IMR-90 (cell line): Measurements from ENCODE around the gene ARHGAP5. TPM values are rescaled to one million over a fixed set of nuclear protein-coding genes. Genes with fewer than 3 reads are reported as not detected.

Source experiments
- ATAC-seq: fragments of 200-7000 bp; cut with Tn5 transposase; 2 replicates; pipeline ENCODE4 v1.9.1; 2020; ENCODE audit warnings: low read depth, mild to moderate bottlenecking, moderate library complexity
- BruUV-seq: library from RNA; stranded (reverse); fragments of 400-500 nt; replicated peaks from 2 replicates; lab custom pipeline; 2021; lab: Mats Ljungman, UMichigan
- CTCF ChIA-PET: fragments of 300-600 bp; formaldehyde crosslinking; extraction: SDS; loops from one replicate; lab custom pipeline; 2021; ENCODE audit warnings: antibody characterized with exemption; lab: Yijun Ruan, JAX
- POLR2A ChIA-PET: fragments of 300-600 bp; sonication (Branson Sonifier 250); formaldehyde crosslinking; loops from one replicate; lab custom pipeline; 2022; ENCODE audit warnings: antibody characterized with exemption; ENCODE audit not compliant: unreplicated experiment; lab: Charles Lee
- DNase-seq: peaks from one replicate; pipeline ENCODE4 v3.0.0; 2013
- H2AFZ ChIP-seq: replicated peaks from 2 replicates; pipeline ENCODE3; 2013; ENCODE audit warnings: low read length, mild to moderate bottlenecking; ENCODE audit not compliant: poor library complexity
- H2AK5ac ChIP-seq: 2 replicates; pipeline ENCODE4 v1.6.1; 2013; ENCODE audit warnings: low read depth, low read length, inconsistent platforms
- H2AK9ac ChIP-seq: replicated peaks from 2 replicates; pipeline ENCODE3; 2013; ENCODE audit warnings: mild to moderate bottlenecking, low read depth, low read length, moderate library complexity; ENCODE audit not compliant: poor library complexity
- H2BK120ac ChIP-seq: 2 replicates; pipeline ENCODE4 v1.6.1; 2013; ENCODE audit warnings: low read depth, low read length, inconsistent platforms
- H2BK15ac ChIP-seq: 3 replicates; pipeline ENCODE4 v1.6.1; 2013; ENCODE audit warnings: low read depth, low read length, inconsistent platforms
- H2BK20ac ChIP-seq: 2 replicates; pipeline ENCODE4 v1.6.1; 2013; ENCODE audit warnings: low read depth, mild to moderate bottlenecking, inconsistent platforms, low read length, moderate library complexity
- H2BK5ac ChIP-seq: 2 replicates; pipeline ENCODE4 v1.6.1; 2013; ENCODE audit warnings: mild to moderate bottlenecking, low read depth, low read length, inconsistent platforms; ENCODE audit not compliant: poor library complexity, severe bottlenecking
- H3K14ac ChIP-seq: replicated peaks from 2 replicates; pipeline ENCODE4 v1.6.1; 2013; ENCODE audit warnings: low read depth, low read length, inconsistent platforms
- H3K18ac ChIP-seq: 2 replicates; pipeline ENCODE4 v1.6.1; 2013; ENCODE audit warnings: low read depth, low read length, control low read depth
- H3K23ac ChIP-seq: 2 replicates; pipeline ENCODE4 v1.6.1; 2013; ENCODE audit warnings: low read depth, low read length, inconsistent platforms
- H3K27ac ChIP-seq: 2 replicates; pipeline ENCODE4 v1.5.1; 2013; ENCODE audit warnings: mild to moderate bottlenecking, control low read depth, low read length; ENCODE audit not compliant: insufficient read depth
- H3K27me3 ChIP-seq: 2 replicates; pipeline ENCODE4 v1.6.1; 2013; ENCODE audit warnings: low read length; ENCODE audit not compliant: control insufficient read depth, insufficient read depth
- H3K36me3 ChIP-seq: 2 replicates; pipeline ENCODE4 v1.6.1; 2013; ENCODE audit warnings: low read length, mixed read lengths; ENCODE audit not compliant: control insufficient read depth, insufficient read depth
- H3K4ac ChIP-seq: 2 replicates; pipeline ENCODE4 v1.6.1; 2013; ENCODE audit warnings: low read depth, low read length, inconsistent platforms
- H3K4me1 ChIP-seq: 2 replicates; pipeline ENCODE4 v1.6.1; 2013; ENCODE audit warnings: low read length, mixed read lengths; ENCODE audit not compliant: control insufficient read depth, insufficient read depth
- H3K4me2 ChIP-seq: 2 replicates; pipeline ENCODE4 v1.6.1; 2013; ENCODE audit warnings: low read depth, mild to moderate bottlenecking, control low read depth, low read length, moderate library complexity
- H3K4me3 ChIP-seq: 2 replicates; pipeline ENCODE4 v1.5.1; 2013; ENCODE audit warnings: low read depth, mild to moderate bottlenecking, control low read depth, low read length, moderate library complexity; ENCODE audit not compliant: insufficient read depth
- H3K56ac ChIP-seq: 2 replicates; pipeline ENCODE4 v1.6.1; 2013; ENCODE audit warnings: low read length, inconsistent platforms; ENCODE audit not compliant: insufficient read depth; ENCODE audit errors: extremely low read depth
- H3K79me1 ChIP-seq, 2 experiments: 2 replicates each; pipeline ENCODE4 v1.6.1; 2013; ENCODE audit warnings: low read length in 2 of 2, inconsistent platforms in 1 of 2, low read depth in 1 of 2
- H3K9ac ChIP-seq: 2 replicates; pipeline ENCODE4 v1.6.1; 2013; ENCODE audit warnings: low read depth, low read length, control low read depth
- H3K9me1 ChIP-seq: 2 replicates; pipeline ENCODE4 v1.6.1; 2013; ENCODE audit warnings: low read length, inconsistent platforms; ENCODE audit not compliant: insufficient read depth
- H3K9me3 ChIP-seq: 2 replicates; pipeline ENCODE4 v1.6.1; 2013; ENCODE audit warnings: low read length; ENCODE audit not compliant: control insufficient read depth, insufficient read depth
- H4K20me1 ChIP-seq: 2 replicates; pipeline ENCODE4 v1.6.1; 2013; ENCODE audit warnings: low read length, inconsistent platforms; ENCODE audit not compliant: insufficient read depth
- H4K5ac ChIP-seq: 2 replicates; pipeline ENCODE4 v1.6.1; 2013; ENCODE audit warnings: mild to moderate bottlenecking, low read depth, low read length, control low read depth
- H4K8ac ChIP-seq, 2 experiments: 2 replicates each; pipeline ENCODE4 v1.6.1; 2013; ENCODE audit warnings: low read depth in 2 of 2, low read length in 2 of 2, control low read depth in 1 of 2, inconsistent platforms in 1 of 2
- H4K91ac ChIP-seq: 2 replicates; pipeline ENCODE4 v1.6.1; 2013; ENCODE audit warnings: low read depth, low read length, inconsistent platforms; ENCODE audit not compliant: insufficient read depth
- BHLHE40 ChIP-seq: fragments of 150-350 bp; IDR thresholded peaks from 2 replicates; pipeline ENCODE4 v1.6.1; 2016; ENCODE audit warnings: mild to moderate bottlenecking, low read depth, low read length
- CHD1 ChIP-seq: IDR thresholded peaks from 2 replicates; pipeline ENCODE4 v1.6.1; 2012; ENCODE audit warnings: low read depth, low read length, improper control_type of control experiment
- FOS ChIP-seq: fragments of 150-350 bp; IDR thresholded peaks from 2 replicates; pipeline ENCODE4 v1.6.1; 2016; ENCODE audit warnings: low read depth, low read length
- MAZ ChIP-seq: IDR thresholded peaks from 2 replicates; pipeline ENCODE4 v1.6.1; 2012; ENCODE audit warnings: low read depth, mild to moderate bottlenecking, low read length, improper control_type of control experiment, moderate library complexity, borderline replicate concordance
- POLR2A ChIP-seq: IDR thresholded peaks from 2 replicates; pipeline ENCODE4 v1.6.1; 2012; ENCODE audit warnings: mild to moderate bottlenecking, low read depth, low read length
- RFX5 ChIP-seq: IDR thresholded peaks from 2 replicates; pipeline ENCODE4 v1.8.0; 2012; ENCODE audit warnings: low read depth, mild to moderate bottlenecking, low read length, moderate library complexity
- SMC3 ChIP-seq: fragments of 150-350 bp; IDR thresholded peaks from 2 replicates; pipeline ENCODE4 v1.6.1; 2016; ENCODE audit warnings: low read depth, mild to moderate bottlenecking, antibody characterized with exemption, low read length, moderate library complexity
- WGBS, 2 experiments: methylation state at CpG; one replicate each; pipeline versions ENCODE4 v1.1.5 to v1.1.7; 2013; ENCODE audit warnings: missing lambda C conversion rate in 2 of 2; ENCODE audit not compliant: insufficient read length in 1 of 2; ENCODE audit errors: extremely low coverage in 2 of 2; 5-methylcytosine and 5-hydroxymethylcytosine counted together
- dilution Hi-C: fragments of 300-500 bp; cut with HindIII; formaldehyde crosslinking; loops from one replicate; pipeline ENCODE4 v1.14.3; 2018; ENCODE audit warnings: low sequenced_read_pairs; ENCODE audit not compliant: unreplicated experiment
- in situ Hi-C: fragments of 300-500 bp; cut with MboI; formaldehyde crosslinking; loops from 3 replicates; pipeline ENCODE4 v1.14.3; 2019; ENCODE audit warnings: low sequenced_read_pairs, inconsistent platforms, mixed read lengths
- intact Hi-C: fragments of 100-400 bp; cut with micrococcal nuclease; formaldehyde crosslinking; loops from 2 replicates; pipeline ENCODE4 v1.10.0; 2022
- polyA plus RNA-seq, 3 experiments: library from polyadenylated mRNA; depleted of rRNA; stranded (reverse); fragments of >200 nt; gene quantifications; 2 replicates each; pipeline ENCODE4 v1.2.3, GENCODE V29; 2012; ENCODE audit warnings: low replicate concordance in 1 of 3
- total RNA-seq: library from RNA; depleted of rRNA; stranded (reverse); fragments of >200 nt; gene quantifications from 2 replicates; pipeline ENCODE4 v1.2.3, GENCODE V29; 2012
- TF ChIP-seq, protein P1 (sequence below): fragments of 150-350 bp; IDR thresholded peaks from 2 replicates; pipeline ENCODE4 v1.6.1; 2016; ENCODE audit warnings: low read depth, mild to moderate bottlenecking, low read length, moderate library complexity, borderline replicate concordance

Gene ARHGAP5
- total and polyA plus RNA-seq, 2 of the 4 experiments (the other 2 are of a cell fraction), result 7.4 to 45.3 TPM

DNA sequence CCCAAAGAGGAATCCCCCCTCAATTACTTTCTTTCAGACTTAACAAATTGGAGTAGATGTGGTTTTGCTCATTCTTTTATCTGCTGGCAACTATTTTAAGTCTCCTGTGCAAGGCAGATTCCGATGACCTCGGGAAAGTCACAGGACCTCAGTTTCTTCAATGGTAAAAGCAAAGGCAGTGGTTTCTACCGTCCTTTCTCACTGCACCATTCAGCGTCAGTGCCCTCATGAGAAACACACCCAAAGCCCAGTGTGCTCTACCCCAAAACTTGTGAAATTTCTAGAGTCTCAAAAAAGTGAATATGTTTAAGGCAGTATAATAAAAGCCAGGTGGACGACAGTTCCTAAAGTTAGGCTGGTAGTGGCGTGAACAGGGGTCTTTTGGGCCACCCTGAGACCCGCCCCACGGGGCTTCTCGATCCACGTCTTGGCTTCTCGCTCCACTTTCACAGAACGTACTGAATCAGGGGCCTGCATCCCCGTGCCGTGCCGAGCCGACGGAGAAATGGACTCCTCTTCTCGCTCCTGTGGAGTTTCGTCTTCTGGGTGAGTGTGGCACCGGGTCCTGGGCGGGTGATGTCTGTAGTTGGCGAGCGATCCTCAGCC is 1.3 kb upstream of the ARHGAP5 start:
- dilution Hi-C loops, result no loop called here

More for the DNA sequence above, 1.3 kb upstream of the ARHGAP5 start:
- Histone ChIP-seq H3K9ac (peak overlapping the region; percentile 76), H3K23ac (peak overlapping the region; percentile 90), H3K9me1 (no peaks in the 10 kb centered on the region), H2AK9ac (peak overlapping the region; percentile 32), H3K79me1 (peaks cover 6 to 10% of the 10 kb centered on the region in 2 experiments; a peak in 3 of 4 replicates), H3K36me3 (no peaks in the 10 kb centered on the region), H3K27me3 (no peaks in the 10 kb centered on the region), H3K14ac (peak overlapping the region; percentile 87), H4K20me1 (peaks cover 27% of the 10 kb centered on the region), H3K4me2 (peak overlapping the region; percentile 74), H4K5ac (peak overlapping the region; percentile 63; the same call in 1 of the 2 replicates), H2BK15ac (peak overlapping the region; percentile 6; the same call in 1 of the 3 replicates), H2AFZ (peak overlapping the region; percentile 90), H2BK5ac (peak overlapping the region; percentile 88), H3K9me3 (no peaks in the 10 kb centered on the region), H3K4me3 (peak overlapping the region; percentile 73), H3K56ac (peak overlapping the region; percentile 67), H2BK120ac (peak overlapping the region; percentile 60), H3K27ac (peak overlapping the region; percentile 81), H2AK5ac (no peak overlapping the region), H4K91ac (peak overlapping the region; percentile 70), H2BK20ac (peak overlapping the region; percentile 28; the same call in 1 of the 2 replicates), H3K4ac (peak overlapping the region; percentile 81), H3K4me1 (no peaks in the 10 kb centered on the region), H3K18ac (peak overlapping the region; percentile 86), H4K8ac (peak overlapping the region; percentile 59 to 88; a peak in 2 of 4 replicates)
- ChIA-PET POLR2A (interaction anchor here (0.5 kb wide), 1 partner anchor 137 kb away, joined by 7 read pairs; no protein-coding TSS in a partner anchor), CTCF (interaction anchor here (0.6 to 1.2 kb wide), 3 partner anchors 179 to 581 kb away, joined by 3 to 4 read pairs (median 4); no protein-coding TSS in a partner anchor)
- intact Hi-C loops (loop anchor here (1.0 to 5.0 kb wide), 5 partner anchors 127 to 485 kb away; partner anchors contain the start of genes RNU6-7 and RNU6-8), in situ Hi-C loops (no loop called here)
- BruUV-seq, result no TSS peak
- TF ChIP-seq POLR2A (no peak), CHD1 (no peak; the same call in 1 of the 2 replicates), RFX5 (no peak), SMC3 (no peak), FOS (no peak), BHLHE40 (no peak), MAZ (no peak)
- TF ChIP-seq, protein P1, sequence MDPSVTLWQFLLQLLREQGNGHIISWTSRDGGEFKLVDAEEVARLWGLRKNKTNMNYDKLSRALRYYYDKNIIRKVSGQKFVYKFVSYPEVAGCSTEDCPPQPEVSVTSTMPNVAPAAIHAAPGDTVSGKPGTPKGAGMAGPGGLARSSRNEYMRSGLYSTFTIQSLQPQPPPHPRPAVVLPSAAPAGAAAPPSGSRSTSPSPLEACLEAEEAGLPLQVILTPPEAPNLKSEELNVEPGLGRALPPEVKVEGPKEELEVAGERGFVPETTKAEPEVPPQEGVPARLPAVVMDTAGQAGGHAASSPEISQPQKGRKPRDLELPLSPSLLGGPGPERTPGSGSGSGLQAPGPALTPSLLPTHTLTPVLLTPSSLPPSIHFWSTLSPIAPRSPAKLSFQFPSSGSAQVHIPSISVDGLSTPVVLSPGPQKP, result no peak
- DNase-seq (peak; percentile 2), ATAC-seq (peak; percentile 10)
- WGBS, 2 experiments, result 0% methylated on average over 2 of the region's 23 CpGs; no CpG with 5 or more reads in 1 of the 2 experiments
